Measurements from ENCODE around the gene SLC39A11.
"Not testable (repeated sequence)": the region's sequence is repeated elsewhere in the genome, so short reads cannot be mapped to it uniquely, and the experiment has no call there.

SLC39A11 gene

GRCh38 chr17:73003487-73003886 is 89.0 kb downstream of the SLC39A11 start:
- no peak overlapping the region for H3K27ac ChIP-seq
- no peak for TF ChIP-seq Cebpa-rat (IDR thresholded peaks at IDR 0.05)
- peaks cover 14% of the 10 kb centered on the region for H3K36me3 ChIP-seq
- H3K9me3 ChIP-seq = no peaks in the 10 kb centered on the region
- no peaks in the 10 kb centered on the region for H3K27me3 ChIP-seq
- no peak overlapping the region for H3K4me3 ChIP-seq
- peaks cover 48% of the 10 kb centered on the region for H3K4me1 ChIP-seq
- no peaks in the 10 kb centered on the region for H4K20me1 ChIP-seq
- H3K9ac ChIP-seq = no peak overlapping the region
- no peak overlapping the region for H3K4me2 ChIP-seq

DNA sequence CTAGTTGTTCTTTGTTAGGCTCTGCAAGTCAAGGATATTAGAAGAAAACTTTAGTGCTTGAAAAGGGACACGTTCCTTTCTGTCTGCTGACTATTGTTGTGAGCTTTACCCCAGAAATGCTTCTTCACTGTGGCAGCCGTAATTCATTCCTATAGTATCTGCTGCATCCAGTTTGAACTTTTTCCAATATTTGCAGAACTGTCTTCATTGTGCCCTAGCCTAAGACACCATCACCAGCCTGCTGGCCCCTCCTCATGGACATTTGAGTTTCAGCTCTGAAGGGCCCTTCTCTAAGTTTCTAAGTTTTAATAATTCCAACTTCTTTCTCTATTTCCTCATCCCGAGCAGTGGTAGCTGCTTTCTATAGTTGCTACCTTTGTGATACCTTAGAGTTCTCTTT is 91.7 kb downstream of the SLC39A11 start:
- no peaks in the 10 kb centered on the region for H4K20me1 ChIP-seq
- H3K4me3 ChIP-seq = no peak overlapping the region
- 0 out of 2 replicates have a peak overlapping the region, but pooled peaks have one; percentile 0 for H3K27ac ChIP-seq
- peaks cover 13% of the 10 kb centered on the region for H3K9me3 ChIP-seq
- H3K36me3 ChIP-seq = peaks cover 20% of the 10 kb centered on the region
- H3K9ac ChIP-seq = no peak overlapping the region
- no peak overlapping the region for H3K4me2 ChIP-seq
- H3K27me3 ChIP-seq = no peaks in the 10 kb centered on the region
- no peak for TF ChIP-seq Cebpa-rat (IDR thresholded peaks at IDR 0.05)
- H3K4me1 ChIP-seq = peaks cover 25% of the 10 kb centered on the region

- H4K20me1 ChIP-seq, H3K27me3 ChIP-seq, H3K9ac ChIP-seq, H3K27ac ChIP-seq, H3K4me3 ChIP-seq: not testable (repeated sequence)
- Histone ChIP-seq H3K36me3 (peaks cover 15% of the 10 kb centered on the region), H3K9me3 (peaks cover 13% of the 10 kb centered on the region), H3K4me1 (peaks cover 25% of the 10 kb centered on the region), H3K4me2 (peak overlapping the region; percentile 30)
Observed at GRCh38 chr17:72999474-72999873, 93.0 kb downstream of the SLC39A11 start.

DNA sequence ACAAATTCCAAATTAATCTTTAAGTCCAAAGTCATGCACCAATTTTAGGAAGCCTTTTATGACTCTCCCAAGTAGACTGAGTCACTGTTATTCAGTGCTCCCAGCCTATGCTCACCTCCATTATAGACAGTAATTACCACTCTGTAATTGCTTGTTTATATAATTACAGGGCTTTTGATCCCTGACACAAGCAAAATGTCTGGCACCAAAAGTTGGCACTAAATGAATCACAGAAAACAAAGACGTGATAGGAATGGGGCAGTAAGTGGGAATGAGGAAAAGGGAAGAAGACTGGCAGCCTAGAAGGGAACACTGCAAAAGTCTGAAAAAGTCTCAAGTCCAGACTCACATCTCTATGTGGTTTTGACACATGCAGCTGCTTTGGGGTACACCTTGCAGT is 94.1 kb downstream of the SLC39A11 start:
- no peak overlapping the region for H3K27ac ChIP-seq
- peaks cover 13% of the 10 kb centered on the region for H3K36me3 ChIP-seq
- H3K9me3 ChIP-seq = peaks cover 13% of the 10 kb centered on the region
- no peaks in the 10 kb centered on the region for H4K20me1 ChIP-seq
- no peaks in the 10 kb centered on the region for H3K27me3 ChIP-seq
- no peak overlapping the region for H3K4me3 ChIP-seq
- H3K4me1 ChIP-seq = peaks cover 25% of the 10 kb centered on the region
- H3K9ac ChIP-seq = no peak overlapping the region
- TF ChIP-seq Cebpa-rat (IDR thresholded peaks at IDR 0.05) = no peak
- no peak overlapping the region for H3K4me2 ChIP-seq

DNA sequence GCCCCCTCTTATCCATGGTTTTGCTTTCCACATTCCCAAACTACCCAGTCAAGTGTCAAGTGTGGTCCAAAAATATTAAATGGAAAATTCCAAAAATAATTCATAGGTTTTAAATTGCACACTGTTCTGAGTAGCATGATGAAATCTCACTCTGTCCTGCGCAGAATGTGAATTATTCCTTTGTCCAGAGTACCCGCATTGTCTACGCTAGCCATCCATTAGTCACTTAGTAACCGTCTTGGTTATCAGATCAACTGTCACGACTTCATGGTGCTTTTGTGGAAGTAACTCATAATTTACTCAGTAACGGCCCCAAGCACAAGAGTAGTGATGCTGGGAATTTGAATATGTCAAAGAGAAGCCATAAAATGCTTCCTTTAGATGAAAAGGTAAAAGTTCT is 94.9 kb downstream of the SLC39A11 start:
- H3K4me1 ChIP-seq = peaks cover 25% of the 10 kb centered on the region
- H3K27me3 ChIP-seq = no peaks in the 10 kb centered on the region
- TF ChIP-seq Cebpa-rat (IDR thresholded peaks at IDR 0.05) = no peak
- H3K9me3 ChIP-seq = peaks cover 13% of the 10 kb centered on the region
- H3K4me3 ChIP-seq = no peak overlapping the region
- H3K9ac ChIP-seq = no peak overlapping the region
- H3K36me3 ChIP-seq = peaks cover 13% of the 10 kb centered on the region
- no peak overlapping the region for H3K4me2 ChIP-seq
- H4K20me1 ChIP-seq = no peaks in the 10 kb centered on the region
- H3K27ac ChIP-seq = no peak overlapping the region

- Histone ChIP-seq H3K4me1 (peaks cover 23% of the 10 kb centered on the region), H4K20me1 (no peaks in the 10 kb centered on the region), H3K4me3 (no peak overlapping the region), H3K9ac (no peak overlapping the region), H3K9me3 (peaks cover 13% of the 10 kb centered on the region), H3K27ac (no peak overlapping the region), H3K27me3 (no peaks in the 10 kb centered on the region), H3K36me3 (peaks cover 13% of the 10 kb centered on the region), H3K4me2 (no peak overlapping the region)
- TF ChIP-seq Cebpa-rat (IDR thresholded peaks at IDR 0.05) = no peak
Observed at GRCh38 chr17:72996791-72997190, 95.7 kb downstream of the SLC39A11 start.

- H3K4me1 ChIP-seq = peaks cover 9% of the 10 kb centered on the region
- peaks cover 13% of the 10 kb centered on the region for H3K36me3 ChIP-seq
- H3K4me2 ChIP-seq = no peak overlapping the region
- H3K27me3 ChIP-seq = no peaks in the 10 kb centered on the region
- H3K9ac ChIP-seq = no peak overlapping the region
- H3K4me3 ChIP-seq = no peak overlapping the region
- H4K20me1 ChIP-seq = no peaks in the 10 kb centered on the region
- no peak for TF ChIP-seq Cebpa-rat (IDR thresholded peaks at IDR 0.05)
- H3K9me3 ChIP-seq = peaks cover 13% of the 10 kb centered on the region
- H3K27ac ChIP-seq = no peak overlapping the region
Observed at GRCh38 chr17:72995008-72995656, 97.4 kb downstream of the SLC39A11 start.

DNA sequence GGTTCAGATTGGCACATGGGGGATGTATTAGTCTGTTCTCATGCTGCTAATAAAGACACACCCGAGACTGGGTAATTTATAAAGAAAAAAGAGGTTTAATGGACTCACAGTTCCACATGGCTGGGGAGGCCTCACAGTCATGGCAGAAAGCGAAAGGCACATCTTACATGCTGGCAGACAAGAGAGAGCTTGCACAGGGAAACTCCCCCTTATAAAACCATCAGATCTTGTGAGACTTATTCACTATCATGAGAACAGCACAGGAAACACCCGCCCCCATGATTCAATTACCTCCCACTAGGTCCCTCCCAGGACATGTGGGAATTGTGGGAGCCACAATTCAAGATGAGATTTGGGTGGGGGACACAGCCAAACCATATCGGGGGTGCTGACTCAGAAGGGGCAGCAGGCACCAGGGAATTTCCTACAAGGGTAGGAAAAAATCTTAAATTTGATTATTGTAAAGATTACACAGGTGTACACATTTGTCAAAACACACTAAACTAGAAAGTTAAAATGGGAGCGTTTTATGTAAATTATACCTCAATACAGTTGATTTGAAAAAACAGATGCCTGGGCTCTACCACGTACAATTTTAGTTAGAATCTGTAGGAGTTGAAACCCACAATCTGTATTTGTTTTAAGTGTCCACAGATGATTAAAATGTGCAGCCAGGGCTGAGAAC is 99.6 kb downstream of the SLC39A11 start:
- Histone ChIP-seq H3K9me3 (peaks cover 13% of the 10 kb centered on the region), H3K36me3 (peaks cover 13% of the 10 kb centered on the region)
- not testable (repeated sequence) for H3K9ac ChIP-seq, H3K4me1 ChIP-seq, H3K27me3 ChIP-seq, H3K4me3 ChIP-seq, H3K27ac ChIP-seq, H4K20me1 ChIP-seq, H3K4me2 ChIP-seq

DNA sequence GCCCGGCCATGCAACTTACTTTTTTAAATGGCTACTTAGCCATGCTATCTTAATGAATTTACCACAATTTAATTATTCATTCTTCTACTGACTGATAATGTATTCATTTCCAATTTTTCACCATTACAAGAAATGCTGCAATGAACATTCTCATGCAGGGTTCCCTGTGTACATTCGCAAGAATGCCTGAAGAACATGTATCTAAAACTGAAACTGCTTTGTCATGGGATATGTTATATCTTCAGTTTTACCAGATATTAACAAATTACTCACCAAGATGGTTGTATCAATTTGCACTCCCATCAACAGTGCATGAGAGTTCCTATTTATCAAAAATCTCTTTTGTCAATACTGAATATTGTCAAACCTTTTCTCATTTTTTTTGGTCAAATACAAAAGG is 100.8 kb downstream of the SLC39A11 start:
- no peak overlapping the region for H3K9ac ChIP-seq
- no peaks in the 10 kb centered on the region for H3K27me3 ChIP-seq
- H3K36me3 ChIP-seq = peaks cover 13% of the 10 kb centered on the region
- H3K27ac ChIP-seq = no peak overlapping the region
- H3K9me3 ChIP-seq = peaks cover 7% of the 10 kb centered on the region
- no peaks in the 10 kb centered on the region for H4K20me1 ChIP-seq
- H3K4me1 ChIP-seq = peaks cover 2% of the 10 kb centered on the region
- TF ChIP-seq Cebpa-rat (IDR thresholded peaks at IDR 0.05) = no peak
- no peak overlapping the region for H3K4me3 ChIP-seq
- H3K4me2 ChIP-seq = no peak overlapping the region

DNA sequence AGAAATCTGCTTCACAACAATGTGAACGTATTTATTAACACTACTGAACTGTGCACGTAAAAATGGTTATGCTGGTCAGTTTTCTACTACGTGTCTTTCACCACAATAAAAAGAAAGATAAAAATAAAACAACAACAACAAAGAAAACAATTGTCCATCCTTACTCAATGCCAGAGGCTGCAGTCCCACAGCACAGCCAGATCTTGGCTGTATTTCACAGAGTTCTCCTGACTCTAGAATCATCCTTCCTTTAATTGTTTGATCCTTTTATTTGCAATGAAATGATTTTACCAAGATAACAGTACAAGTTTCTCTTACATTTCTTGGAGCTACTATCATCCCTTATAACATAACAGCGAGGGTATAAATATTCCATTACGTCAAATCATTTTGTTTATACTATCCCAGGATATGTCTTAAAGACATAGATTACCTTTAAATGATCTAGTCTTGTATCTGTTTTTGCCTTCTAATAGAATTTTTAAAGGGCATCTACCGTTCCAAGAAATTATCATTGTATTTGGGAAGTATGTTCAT is 103.3 kb downstream of the SLC39A11 start:
- Histone ChIP-seq H4K20me1 (no peaks in the 10 kb centered on the region), H3K27ac (no peak overlapping the region), H3K4me3 (no peak overlapping the region), H3K9ac (no peak overlapping the region), H3K27me3 (no peaks in the 10 kb centered on the region), H3K4me1 (peaks cover 27% of the 10 kb centered on the region), H3K36me3 (no peaks in the 10 kb centered on the region), H3K4me2 (no peak overlapping the region), H3K9me3 (no peaks in the 10 kb centered on the region)
- TF ChIP-seq Cebpa-rat (IDR thresholded peaks at IDR 0.05) = no peak

Data from BLaER1 (cell line).